ENCODE measurements around the gene UGCG. TPM values are rescaled to one million over a fixed set of nuclear protein-coding genes. Genes with fewer than 3 reads are reported as not detected.
A peak's percentile ranks its signal among the peaks of the same experiment; 100 is the strongest.

The UGCG gene
- total and polyA plus RNA-seq, 2 of the 4 experiments (the other 2 are of a cell fraction), result 84.2 to 104 TPM

GRCh38 chr9:111969061-111969460 is 72.4 kb downstream of the UGCG start:
- Histone ChIP-seq H2AK5ac (ENCODE audit: low read depth, low read length) (0 out of 2 replicates have a peak overlapping the region, but pooled peaks have one; percentile 24), H3K9ac (ENCODE audit: low read depth, low read length) (no peak overlapping the region), H3K4ac (ENCODE audit: low read depth, low read length) (no peak overlapping the region), H3K27ac (ENCODE audit: insufficient read depth, low read length) (no peak overlapping the region), H2BK120ac (ENCODE audit: low read depth, low read length) (no peak overlapping the region; the same call in 1 of the 2 replicates), H3K56ac (ENCODE audit: extremely low read depth, insufficient read depth, low read length) (no peak overlapping the region), H3K18ac (ENCODE audit: low read depth, low read length) (no peak overlapping the region), H3K9me1 (ENCODE audit: insufficient read depth, low read length) (peaks cover 14% of the 10 kb centered on the region), H2AFZ (replicated peaks; ENCODE audit: low read length, poor library complexity) (no peak overlapping the region), H3K79me1 (ENCODE audit: low read depth in 1 of 2, low read length in 2 of 2) (peaks cover 0 to 8% of the 10 kb centered on the region in 2 experiments; a peak in 2 of 4 replicates), H4K5ac (ENCODE audit: low read depth, low read length) (no peak overlapping the region; the same call in 1 of the 2 replicates), H2BK15ac (ENCODE audit: low read depth, low read length) (no peak overlapping the region; the same call in 2 of the 3 replicates), H2BK20ac (ENCODE audit: low read depth, low read length) (no peak overlapping the region), H4K8ac (ENCODE audit: low read depth in 2 of 2, low read length in 2 of 2) (no peak overlapping the region), H4K20me1 (ENCODE audit: insufficient read depth, low read length) (no peaks in the 10 kb centered on the region), H3K27me3 (ENCODE audit: control insufficient read depth, insufficient read depth, low read length) (no peaks in the 10 kb centered on the region), H3K23ac (ENCODE audit: low read depth, low read length) (no peak overlapping the region), H3K4me1 (ENCODE audit: control insufficient read depth, insufficient read depth, low read length) (peaks cover 10% of the 10 kb centered on the region; the same call in 1 of the 2 replicates), H3K9me3 (ENCODE audit: control insufficient read depth, insufficient read depth, low read length) (no peaks in the 10 kb centered on the region), H4K91ac (ENCODE audit: insufficient read depth, low read depth, low read length) (no peak overlapping the region), H3K4me2 (ENCODE audit: low read depth, low read length) (no peak overlapping the region), H2BK5ac (ENCODE audit: low read depth, low read length, poor library complexity, severe bottlenecking) (no peak overlapping the region), H3K14ac (replicated peaks; ENCODE audit: low read depth, low read length) (0 out of 2 replicates have a peak overlapping the region, but pooled peaks have one; percentile 21), H3K36me3 (ENCODE audit: control insufficient read depth, insufficient read depth, low read length) (no peaks in the 10 kb centered on the region), H3K4me3 (ENCODE audit: insufficient read depth, low read depth, low read length) (no peak overlapping the region), H2AK9ac (replicated peaks; ENCODE audit: low read depth, low read length, poor library complexity) (no peak overlapping the region)
- DNase-seq (peak; percentile 72), ATAC-seq (ENCODE audit: low read depth) (no peak)
- dilution Hi-C loops (cut with HindIII; ENCODE audit: low sequenced_read_pairs, unreplicated experiment), result no loop called here
- no TSS peak for BruUV-seq (replicated peaks)
- WGBS, 2 experiments (ENCODE audit: extremely low coverage in 2 of 2, insufficient read length in 1 of 2), result 100% methylated on average over 2 of the region's 5 CpGs; no CpG with 5 or more reads in 1 of the 2 experiments
- intact Hi-C loops (cut with micrococcal nuclease), result no loop called here
- TF ChIP-seq CEBPB (IDR thresholded peaks at IDR 0.05; ENCODE audit: low read depth, low read length) (peak; percentile 66), FOS (IDR thresholded peaks at IDR 0.05; ENCODE audit: low read depth, low read length) (no peak)
- in situ Hi-C loops (cut with MboI; ENCODE audit: low sequenced_read_pairs), result no loop called here
- POLR2A ChIA-PET (ENCODE audit: unreplicated experiment), result no interaction called here
- CTCF ChIA-PET, result no interaction called here
